ENCODE results near the gene XRN1. TPM values are rescaled to one million over a fixed set of nuclear protein-coding genes. Genes with fewer than 3 reads are reported as not detected.

The XRN1 gene
- total and polyA plus RNA-seq, 2 of the 8 experiments (the other 6 are each of a cell fraction or from before 2014, with no cell fraction given), result 1.9 to 17.2 TPM

- Histone ChIP-seq H2BK120ac (replicated peaks; ENCODE audit: low read depth, low read length) (no peak overlapping the region), H2BK20ac (ENCODE audit: low read length) (no peak overlapping the region)
- WGBS, 2 experiments (ENCODE audit: extremely low coverage in 1 of 2, insufficient coverage in 1 of 2, insufficient read length in 1 of 2, insufficient replicate concordance in 2 of 2, low coverage in 1 of 2, low lambda C conversion rate in 2 of 2, missing lambda C conversion rate in 1 of 2), result 100% methylated on average over 1 of the region's 1 CpG; no CpG with 5 or more reads in 1 of the 2 experiments
Observed at GRCh38 chr3:142274908-142275307, 172.9 kb downstream of the XRN1 start.

More at GRCh38 chr3:142274908-142275307, 172.9 kb downstream of the XRN1 start:
- TF ChIP-seq ASH2L (IDR thresholded peaks at IDR 0.05; ENCODE audit: low read length) (no peak), SIX5 (IDR thresholded peaks at IDR 0.05; ENCODE audit: low read depth, low read length) (no peak), CTBP2 (IDR thresholded peaks at IDR 0.05; ENCODE audit: borderline replicate concordance, insufficient read depth, insufficient read length, low read length) (no peak), BACH1 (IDR thresholded peaks at IDR 0.05; ENCODE audit: low read length) (no peak), FOSL1 (IDR thresholded peaks at IDR 0.05; ENCODE audit: insufficient read depth, low read depth, low read length) (no peak), MAFK (IDR thresholded peaks at IDR 0.05; ENCODE audit: low read depth, low read length) (no peak), RAD21 (IDR thresholded peaks at IDR 0.05 in 1 of 2, conservative IDR thresholded peaks at IDR 0.05 in 1 of 2; ENCODE audit: low read depth in 2 of 2, low read length in 2 of 2) (no peak), EGR1 (IDR thresholded peaks at IDR 0.05; ENCODE audit: borderline replicate concordance, low read depth, low read length) (no peak)
- H3K36me3 ChIP-seq (ENCODE audit: control insufficient read depth in 2 of 4, insufficient read depth in 4 of 4, low read length in 3 of 4), result no peaks in the 10 kb centered on the region
- peaks cover 5 to 7% of the 10 kb centered on the region in 2 experiments; a peak in 2 of 4 replicates for H3K9me3 ChIP-seq (ENCODE audit: insufficient read depth in 2 of 2, low read depth in 1 of 2, low read length in 1 of 2)
- no peak overlapping the region for H4K91ac ChIP-seq (replicated peaks; ENCODE audit: insufficient read length, low read length)
- no peak overlapping the region for H3K4me2 ChIP-seq (ENCODE audit: insufficient read depth in 1 of 2, low read depth in 2 of 2, low read length in 2 of 2)
- H4K8ac ChIP-seq (ENCODE audit: extremely low read depth, insufficient read depth, low read length), result no peak overlapping the region
- no peaks in the 10 kb centered on the region for H3K79me1 ChIP-seq (ENCODE audit: low read depth, low read length)
- no peak overlapping the region for H3K4me3 ChIP-seq (ENCODE audit: extremely low read depth in 1 of 4, insufficient read depth in 2 of 4, low read depth in 3 of 4, low read length in 4 of 4)
- H2AK5ac ChIP-seq (ENCODE audit: low read depth, low read length), result no peak overlapping the region
- ChIA-PET POLR2A (ENCODE audit: partially characterized antibody) (no interaction called here), CTCF (ENCODE audit: partially characterized antibody) (no interaction called here)
- DNase-seq (ENCODE audit: low read depth in 1 of 2, low spot score in 2 of 2) (no peak), FAIRE-seq (no peak)
- H2AFZ ChIP-seq (ENCODE audit: low read length), result no peak overlapping the region
- no peak overlapping the region for H3K18ac ChIP-seq (ENCODE audit: extremely low read depth, low read length)
- H2BK5ac ChIP-seq (ENCODE audit: low read depth, low read length), result no peak overlapping the region
- H3K56ac ChIP-seq (replicated peaks; ENCODE audit: insufficient read length, low read depth, low read length), result no peak overlapping the region
- H3K79me2 ChIP-seq (ENCODE audit: control insufficient read depth in 1 of 2, insufficient read depth in 2 of 2, low read length in 2 of 2), result no peaks in the 10 kb centered on the region
- H3K23ac ChIP-seq (ENCODE audit: insufficient read length), result no peak overlapping the region
- H3K4me1 ChIP-seq (replicated peaks in 1 of 4; ENCODE audit: control insufficient read depth in 3 of 4, insufficient read depth in 4 of 4, low read length in 3 of 4), result no peaks in the 10 kb centered on the region
- no peaks in the 10 kb centered on the region for H4K20me1 ChIP-seq (replicated peaks in 1 of 2; ENCODE audit: control insufficient read depth in 1 of 2, insufficient read depth in 2 of 2, low read length in 2 of 2)
- H3K14ac ChIP-seq (ENCODE audit: insufficient read length), result no peak overlapping the region
- no peak overlapping the region for H3K9ac ChIP-seq (replicated peaks in 1 of 4; ENCODE audit: extremely low read depth in 1 of 4, low read depth in 3 of 4, low read length in 3 of 4)
- H2BK15ac ChIP-seq (ENCODE audit: low read length), result no peak overlapping the region
- H3K4ac ChIP-seq (replicated peaks; ENCODE audit: insufficient read length, low read depth, low read length), result no peak overlapping the region
- no peaks in the 10 kb centered on the region for H3K23me2 ChIP-seq (ENCODE audit: low read depth, low read length)
- no peak overlapping the region for H4K5ac ChIP-seq (ENCODE audit: insufficient read length, low read depth, low read length)
- H3K27me3 ChIP-seq (replicated peaks in 1 of 4; ENCODE audit: control insufficient read depth in 3 of 4, extremely low read depth in 1 of 4, insufficient read depth in 3 of 4, low read length in 3 of 4), result peaks cover 0 to 5% (median 5%) of the 10 kb centered on the region in 4 experiments; a peak in 5 of 7 replicates
- H3K27ac ChIP-seq (ENCODE audit: low read depth, low read length), result no peak overlapping the region
- no peak overlapping the region for H2BK12ac ChIP-seq (ENCODE audit: low read depth, low read length)
